GM04503 (cell line): Measurements from ENCODE around the gene P3H2.

ENCODE experiments used
- DNase-seq: peaks from one replicate; pipeline ENCODE4 v3.0.0-alpha.2; 2012; ENCODE audit warnings: low read depth

P3H2 gene

GRCh38 chr3:190053919-190054672, 66.6 kb downstream of the P3H2 start:
- DNase-seq, result peak; percentile 56

GRCh38 chr3:190051641-190052040, 69.1 kb downstream of the P3H2 start:
- DNase-seq, result no peak

- peak; percentile 48 for DNase-seq
Measured at GRCh38 chr3:190048932-190049441, 71.7 kb downstream of the P3H2 start.

- no peak for DNase-seq
Measured at GRCh38 chr3:190044974-190045373, 75.7 kb downstream of the P3H2 start.

- peak; percentile 65 for DNase-seq
Measured at GRCh38 chr3:190044142-190044541, 76.6 kb downstream of the P3H2 start.

- no peak for DNase-seq
Measured at GRCh38 chr3:190043741-190044140, 77.0 kb downstream of the P3H2 start.

- DNase-seq, result no peak
Measured at GRCh38 chr3:190042558-190042957, 78.1 kb downstream of the P3H2 start.

- DNase-seq, result no peak
Measured at GRCh38 chr3:190041333-190042041, 79.2 kb downstream of the P3H2 start.

- no peak for DNase-seq
Measured at GRCh38 chr3:190040145-190040544, 80.6 kb downstream of the P3H2 start.

GRCh38 chr3:190038050-190038933, 82.4 kb downstream of the P3H2 start:
- no peak for DNase-seq

GRCh38 chr3:190036631-190037030, 84.1 kb downstream of the P3H2 start:
- no peak for DNase-seq

GRCh38 chr3:190034446-190034845, 86.3 kb downstream of the P3H2 start:
- no peak for DNase-seq

- DNase-seq, result no peak
Measured at GRCh38 chr3:190032923-190033322, 87.8 kb downstream of the P3H2 start.

GRCh38 chr3:190031887-190032752, 88.6 kb downstream of the P3H2 start:
- DNase-seq, result no peak

- DNase-seq, result no peak
Measured at GRCh38 chr3:190027116-190027515, 93.6 kb downstream of the P3H2 start.

GRCh38 chr3:190026154-190026553, 94.5 kb downstream of the P3H2 start:
- DNase-seq, result no peak

GRCh38 chr3:190024912-190025311, 95.8 kb downstream of the P3H2 start:
- DNase-seq, result no peak

- DNase-seq, result no peak
Measured at GRCh38 chr3:190019844-190020243, 100.9 kb downstream of the P3H2 start.

- no peak for DNase-seq
Measured at GRCh38 chr3:190019006-190019405, 101.7 kb downstream of the P3H2 start.

GRCh38 chr3:190018460-190018859, 102.2 kb downstream of the P3H2 start:
- no peak for DNase-seq

- peak; percentile 43 for DNase-seq
Measured at GRCh38 chr3:190017521-190018288, 103.0 kb downstream of the P3H2 start.
